ENCODE results near the gene TMPRSS13.
"Not testable (repeated sequence)": the region's sequence is repeated elsewhere in the genome, so short reads cannot be mapped to it uniquely, and the experiment has no call there.

The TMPRSS13 gene

GRCh38 chr11:117929916-117930570, 841 bp upstream of the TMPRSS13 start:
- Histone ChIP-seq H3K36me3 (ENCODE audit: insufficient read depth, low read length) (no peaks in the 10 kb centered on the region), H3K9me3 (ENCODE audit: low read depth, low read length) (no peaks in the 10 kb centered on the region), H3K9ac (ENCODE audit: insufficient read length) (no peak overlapping the region), H3K4me3 (no peak overlapping the region), H3K27ac (no peak overlapping the region)
- no peak for DNase-seq (ENCODE audit: low read depth, low spot score)
- TF ChIP-seq POLR2AphosphoS5 (IDR thresholded peaks at IDR 0.05; ENCODE audit: borderline replicate concordance, low read depth, low read length) = no peak
- TF ChIP-seq EZH2 (IDR thresholded peaks at IDR 0.05) = no peak
- TF ChIP-seq FOXP2 (optimal IDR thresholded peaks at IDR 0.05; ENCODE audit: control extremely low read depth, extremely low read length, insufficient read depth) = no peak

- DNase-seq (ENCODE audit: low read depth, low spot score) = no peak
These were observed 608 bp downstream of the TMPRSS13 start for GRCh38 chr11:117928446-117929141.

GRCh38 chr11:117927926-117928325, 1.3 kb downstream of the TMPRSS13 start:
- H3K27ac ChIP-seq = no peak overlapping the region
- no peak for DNase-seq (ENCODE audit: low read depth, low spot score)

More at GRCh38 chr11:117928446-117929141, 608 bp downstream of the TMPRSS13 start:
- Histone ChIP-seq H3K36me3 (ENCODE audit: insufficient read depth, low read length) (no peaks in the 10 kb centered on the region), H3K9ac (ENCODE audit: insufficient read length) (no peak overlapping the region), H3K4me3 (no peak overlapping the region), H3K9me3 (ENCODE audit: low read depth, low read length) (no peaks in the 10 kb centered on the region), H3K27ac (no peak overlapping the region)
- TF ChIP-seq EZH2 (IDR thresholded peaks at IDR 0.05) (no peak), FOXP2 (optimal IDR thresholded peaks at IDR 0.05; ENCODE audit: control extremely low read depth, extremely low read length, insufficient read depth) (no peak), POLR2AphosphoS5 (IDR thresholded peaks at IDR 0.05; ENCODE audit: borderline replicate concordance, low read depth, low read length) (no peak)

GRCh38 chr11:117926166-117926565, 3.0 kb downstream of the TMPRSS13 start:
- H3K9ac ChIP-seq (ENCODE audit: insufficient read length); H3K27ac ChIP-seq; H3K4me3 ChIP-seq; DNase-seq (ENCODE audit: low read depth, low spot score); H3K36me3 ChIP-seq (ENCODE audit: insufficient read depth, low read length); H3K9me3 ChIP-seq (ENCODE audit: low read depth, low read length): not testable (repeated sequence)

More at GRCh38 chr11:117927926-117928325, 1.3 kb downstream of the TMPRSS13 start:
- H3K36me3 ChIP-seq (ENCODE audit: insufficient read depth, low read length) = no peaks in the 10 kb centered on the region
- no peak overlapping the region for H3K9ac ChIP-seq (ENCODE audit: insufficient read length)
- H3K4me3 ChIP-seq = no peak overlapping the region
- TF ChIP-seq FOXP2 (optimal IDR thresholded peaks at IDR 0.05; ENCODE audit: control extremely low read depth, extremely low read length, insufficient read depth) (no peak), EZH2 (IDR thresholded peaks at IDR 0.05) (no peak), POLR2AphosphoS5 (IDR thresholded peaks at IDR 0.05; ENCODE audit: borderline replicate concordance, low read depth, low read length) (no peak)
- H3K9me3 ChIP-seq (ENCODE audit: low read depth, low read length) = no peaks in the 10 kb centered on the region

GRCh38 chr11:117925198-117925925, 3.8 kb downstream of the TMPRSS13 start:
- no peaks in the 10 kb centered on the region for H3K36me3 ChIP-seq (ENCODE audit: insufficient read depth, low read length)
- H3K4me3 ChIP-seq = no peak overlapping the region
- no peak overlapping the region for H3K27ac ChIP-seq
- DNase-seq (ENCODE audit: low read depth, low spot score) = no peak
- no peak overlapping the region for H3K9ac ChIP-seq (ENCODE audit: insufficient read length)
- TF ChIP-seq POLR2AphosphoS5 (IDR thresholded peaks at IDR 0.05; ENCODE audit: borderline replicate concordance, low read depth, low read length) = no peak
- TF ChIP-seq FOXP2 (optimal IDR thresholded peaks at IDR 0.05; ENCODE audit: control extremely low read depth, extremely low read length, insufficient read depth) = no peak
- no peak for TF ChIP-seq EZH2 (IDR thresholded peaks at IDR 0.05)
- H3K9me3 ChIP-seq (ENCODE audit: low read depth, low read length) = no peaks in the 10 kb centered on the region

GRCh38 chr11:117924631-117925170, 4.5 kb downstream of the TMPRSS13 start:
- no peak overlapping the region for H3K27ac ChIP-seq
- H3K36me3 ChIP-seq (ENCODE audit: insufficient read depth, low read length) = no peaks in the 10 kb centered on the region
- H3K4me3 ChIP-seq = no peak overlapping the region
- no peak for TF ChIP-seq FOXP2 (optimal IDR thresholded peaks at IDR 0.05; ENCODE audit: control extremely low read depth, extremely low read length, insufficient read depth)
- TF ChIP-seq EZH2 (IDR thresholded peaks at IDR 0.05) = no peak
- TF ChIP-seq POLR2AphosphoS5 (IDR thresholded peaks at IDR 0.05; ENCODE audit: borderline replicate concordance, low read depth, low read length) = no peak
- no peak overlapping the region for H3K9ac ChIP-seq (ENCODE audit: insufficient read length)
- DNase-seq (ENCODE audit: low read depth, low spot score) = no peak
- no peaks in the 10 kb centered on the region for H3K9me3 ChIP-seq (ENCODE audit: low read depth, low read length)

GRCh38 chr11:117923773-117924172, 5.4 kb downstream of the TMPRSS13 start:
- Histone ChIP-seq H3K9me3 (ENCODE audit: low read depth, low read length) (no peaks in the 10 kb centered on the region), H3K9ac (ENCODE audit: insufficient read length) (no peak overlapping the region), H3K27ac (no peak overlapping the region), H3K36me3 (ENCODE audit: insufficient read depth, low read length) (no peaks in the 10 kb centered on the region), H3K4me3 (no peak overlapping the region)
- DNase-seq (ENCODE audit: low read depth, low spot score) = no peak
- TF ChIP-seq FOXP2 (optimal IDR thresholded peaks at IDR 0.05; ENCODE audit: control extremely low read depth, extremely low read length, insufficient read depth) (no peak), POLR2AphosphoS5 (IDR thresholded peaks at IDR 0.05; ENCODE audit: borderline replicate concordance, low read depth, low read length) (no peak), EZH2 (IDR thresholded peaks at IDR 0.05) (no peak)

- no peak for DNase-seq (ENCODE audit: low read depth, low spot score)
These were observed 5.9 kb downstream of the TMPRSS13 start for GRCh38 chr11:117923275-117923674.

More at GRCh38 chr11:117923275-117923674, 5.9 kb downstream of the TMPRSS13 start:
- no peak overlapping the region for H3K4me3 ChIP-seq
- H3K27ac ChIP-seq = no peak overlapping the region
- no peaks in the 10 kb centered on the region for H3K9me3 ChIP-seq (ENCODE audit: low read depth, low read length)
- TF ChIP-seq FOXP2 (optimal IDR thresholded peaks at IDR 0.05; ENCODE audit: control extremely low read depth, extremely low read length, insufficient read depth) (no peak), EZH2 (IDR thresholded peaks at IDR 0.05) (no peak), POLR2AphosphoS5 (IDR thresholded peaks at IDR 0.05; ENCODE audit: borderline replicate concordance, low read depth, low read length) (no peak)
- no peaks in the 10 kb centered on the region for H3K36me3 ChIP-seq (ENCODE audit: insufficient read depth, low read length)
- no peak overlapping the region for H3K9ac ChIP-seq (ENCODE audit: insufficient read length)
